K562 (cell line): ENCODE results near the gene PPP1CA. TPM values are rescaled to one million over a fixed set of nuclear protein-coding genes. Genes with fewer than 3 reads are reported as not detected.

Source experiments
- CCNT2 ChIP-seq: IDR thresholded peaks from 2 replicates; pipeline ENCODE4 v1.6.1; 2011; ENCODE audit warnings: borderline replicate concordance, low read depth, mild to moderate bottlenecking, moderate library complexity, mixed read lengths, low read length; ENCODE audit not compliant: insufficient read length; ENCODE audit errors: extremely low read depth
- MCM3 ChIP-seq: fragments of 450-650 bp; IDR thresholded peaks from 2 replicates; pipeline ENCODE4 v1.6.1; 2016
- NCOA4 ChIP-seq: fragments of 450-650 bp; IDR thresholded peaks from 2 replicates; pipeline ENCODE4 v1.6.1; 2018; ENCODE audit warnings: mild to moderate bottlenecking; ENCODE audit not compliant: partially characterized antibody
- NFATC3 ChIP-seq: fragments of 450-650 bp; IDR thresholded peaks from 2 replicates; pipeline ENCODE4 v1.6.1; 2017; ENCODE audit warnings: mild to moderate bottlenecking
- POLR2G ChIP-seq: fragments of 200-400 bp; formaldehyde crosslinking; IDR thresholded peaks from 2 replicates; pipeline ENCODE4 v1.6.1; 2017; ENCODE audit warnings: low read depth, mild to moderate bottlenecking, antibody characterized with exemption, low read length, moderate library complexity
- RBM39 ChIP-seq: fragments of 200-400 bp; formaldehyde crosslinking; optimal IDR thresholded peaks from 2 replicates; pipeline ENCODE3; 2018; ENCODE audit warnings: low read depth, low read length
- VEZF1 ChIP-seq: fragments of 200-800 bp; sonication (Bioruptor generic); IDR thresholded peaks from 2 replicates; pipeline ENCODE4 v1.6.1; 2017; ENCODE audit warnings: missing genetic modification characterization, missing compliant biosample characterization
- ZBTB1 ChIP-seq: sonication (generic); formaldehyde crosslinking; IDR thresholded peaks from 2 replicates; pipeline ENCODE4 v1.8.1; 2023; ENCODE audit warnings: missing genetic modification reagents, low read depth, mild to moderate bottlenecking, borderline replicate concordance
- ZNF668 ChIP-seq: fragments of 250-450 bp; sonication (Bioruptor Pico); IDR thresholded peaks from 2 replicates; pipeline ENCODE4 v1.8.0; 2022; ENCODE audit warnings: mild to moderate bottlenecking, inconsistent platforms
- polyA plus RNA-seq, 8 experiments: library from polyadenylated mRNA; depleted of rRNA in 4 of 8; stranded (reverse) in 5 of 8; unstranded in 3 of 8; fragments of >200 nt; fragmentation: Nextera tagmentation in 2 of 8; fragmentation: Illumina TruSeq in 1 of 8; extraction: Ambion mirVana in 2 of 8; extraction: Trizol in 1 of 8; gene quantifications; 2 replicates each; pipeline versions ENCODE4 v1.2.1 to v1.2.3, GENCODE V29; 2011 to 2014; ENCODE audit warnings: inconsistent platforms in 1 of 8, missing spikeins in 1 of 8
- total RNA-seq, 7 experiments: library from RNA; depleted of rRNA in 6 of 7; stranded (reverse); fragments of >200 nt in 6 of 7; fragmentation: Illumina TruSeq in 2 of 7; extraction: Trizol in 2 of 7; gene quantifications; 2 replicates each; pipeline versions ENCODE4 v1.2.1 to v1.2.3, GENCODE V29; 2011 to 2021; ENCODE audit warnings: low replicate concordance in 1 of 7
- TF ChIP-seq, protein P1 (sequence below), 2 experiments: fragments of 450-650 bp in 1 of 2; sonication (generic) in 1 of 2; formaldehyde crosslinking in 1 of 2; IDR thresholded peaks; 2 replicates each; pipeline versions ENCODE4 v1.7.1 to v1.9.0; 2016 to 2022; ENCODE audit warnings: inconsistent platforms in 1 of 2, mild to moderate bottlenecking in 1 of 2, missing genetic modification reagents in 1 of 2
- TF ChIP-seq, protein P2 (sequence below): fragments of 450-650 bp; formaldehyde crosslinking; IDR thresholded peaks from 2 replicates; pipeline ENCODE4 v1.4.0; 2022; ENCODE audit warnings: missing genetic modification characterization
- TF ChIP-seq, protein P3 (sequence below): fragments of 450-650 bp; IDR thresholded peaks from 2 replicates; pipeline ENCODE4 v1.6.1; 2017; ENCODE audit warnings: mild to moderate bottlenecking, moderate library complexity

Gene PPP1CA
- total and polyA plus RNA-seq, 9 of the 15 experiments (the other 6 are each of a cell fraction or from before 2014, with no cell fraction given): 18.2 to 242 (median 188) TPM

GRCh38 chr11:67373648-67374570 lies 27.7 kb downstream of the PPP1CA start (continued):
- TF ChIP-seq, protein P1, sequence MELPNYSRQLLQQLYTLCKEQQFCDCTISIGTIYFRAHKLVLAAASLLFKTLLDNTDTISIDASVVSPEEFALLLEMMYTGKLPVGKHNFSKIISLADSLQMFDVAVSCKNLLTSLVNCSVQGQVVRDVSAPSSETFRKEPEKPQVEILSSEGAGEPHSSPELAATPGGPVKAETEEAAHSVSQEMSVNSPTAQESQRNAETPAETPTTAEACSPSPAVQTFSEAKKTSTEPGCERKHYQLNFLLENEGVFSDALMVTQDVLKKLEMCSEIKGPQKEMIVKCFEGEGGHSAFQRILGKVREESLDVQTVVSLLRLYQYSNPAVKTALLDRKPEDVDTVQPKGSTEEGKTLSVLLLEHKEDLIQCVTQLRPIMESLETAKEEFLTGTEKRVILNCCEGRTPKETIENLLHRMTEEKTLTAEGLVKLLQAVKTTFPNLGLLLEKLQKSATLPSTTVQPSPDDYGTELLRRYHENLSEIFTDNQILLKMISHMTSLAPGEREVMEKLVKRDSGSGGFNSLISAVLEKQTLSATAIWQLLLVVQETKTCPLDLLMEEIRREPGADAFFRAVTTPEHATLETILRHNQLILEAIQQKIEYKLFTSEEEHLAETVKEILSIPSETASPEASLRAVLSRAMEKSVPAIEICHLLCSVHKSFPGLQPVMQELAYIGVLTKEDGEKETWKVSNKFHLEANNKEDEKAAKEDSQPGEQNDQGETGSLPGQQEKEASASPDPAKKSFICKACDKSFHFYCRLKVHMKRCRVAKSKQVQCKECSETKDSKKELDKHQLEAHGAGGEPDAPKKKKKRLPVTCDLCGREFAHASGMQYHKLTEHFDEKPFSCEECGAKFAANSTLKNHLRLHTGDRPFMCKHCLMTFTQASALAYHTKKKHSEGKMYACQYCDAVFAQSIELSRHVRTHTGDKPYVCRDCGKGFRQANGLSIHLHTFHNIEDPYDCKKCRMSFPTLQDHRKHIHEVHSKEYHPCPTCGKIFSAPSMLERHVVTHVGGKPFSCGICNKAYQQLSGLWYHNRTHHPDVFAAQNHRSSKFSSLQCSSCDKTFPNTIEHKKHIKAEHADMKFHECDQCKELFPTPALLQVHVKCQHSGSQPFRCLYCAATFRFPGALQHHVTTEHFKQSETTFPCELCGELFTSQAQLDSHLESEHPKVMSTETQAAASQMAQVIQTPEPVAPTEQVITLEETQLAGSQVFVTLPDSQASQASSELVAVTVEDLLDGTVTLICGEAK (IDR thresholded peaks at IDR 0.05): peak; percentile 45
- TF ChIP-seq, protein P1 (CRISPR knock-in tag; IDR thresholded peaks at IDR 0.05): no peak
- TF ChIP-seq ZBTB1: no peak
- no peak for TF ChIP-seq NFATC3
- TF ChIP-seq MCM3: no peak
- 0 out of 2 replicates have a peak, but pooled peaks have one; percentile 21 for TF ChIP-seq ZNF668 (CRISPR knock-in tag)
- TF ChIP-seq RBM39: no peak
- peak; percentile 96 for TF ChIP-seq VEZF1
- no peak for TF ChIP-seq NCOA4
- TF ChIP-seq, protein P2, sequence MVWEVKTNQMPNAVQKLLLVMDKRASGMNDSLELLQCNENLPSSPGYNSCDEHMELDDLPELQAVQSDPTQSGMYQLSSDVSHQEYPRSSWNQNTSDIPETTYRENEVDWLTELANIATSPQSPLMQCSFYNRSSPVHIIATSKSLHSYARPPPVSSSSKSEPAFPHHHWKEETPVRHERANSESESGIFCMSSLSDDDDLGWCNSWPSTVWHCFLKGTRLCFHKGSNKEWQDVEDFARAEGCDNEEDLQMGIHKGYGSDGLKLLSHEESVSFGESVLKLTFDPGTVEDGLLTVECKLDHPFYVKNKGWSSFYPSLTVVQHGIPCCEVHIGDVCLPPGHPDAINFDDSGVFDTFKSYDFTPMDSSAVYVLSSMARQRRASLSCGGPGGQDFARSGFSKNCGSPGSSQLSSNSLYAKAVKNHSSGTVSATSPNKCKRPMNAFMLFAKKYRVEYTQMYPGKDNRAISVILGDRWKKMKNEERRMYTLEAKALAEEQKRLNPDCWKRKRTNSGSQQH: no peak; the same call in 1 of the 2 replicates
- TF ChIP-seq POLR2G: peak; percentile 44; the same call in 1 of the 2 replicates
- TF ChIP-seq CCNT2: no peak
- TF ChIP-seq, protein P3, sequence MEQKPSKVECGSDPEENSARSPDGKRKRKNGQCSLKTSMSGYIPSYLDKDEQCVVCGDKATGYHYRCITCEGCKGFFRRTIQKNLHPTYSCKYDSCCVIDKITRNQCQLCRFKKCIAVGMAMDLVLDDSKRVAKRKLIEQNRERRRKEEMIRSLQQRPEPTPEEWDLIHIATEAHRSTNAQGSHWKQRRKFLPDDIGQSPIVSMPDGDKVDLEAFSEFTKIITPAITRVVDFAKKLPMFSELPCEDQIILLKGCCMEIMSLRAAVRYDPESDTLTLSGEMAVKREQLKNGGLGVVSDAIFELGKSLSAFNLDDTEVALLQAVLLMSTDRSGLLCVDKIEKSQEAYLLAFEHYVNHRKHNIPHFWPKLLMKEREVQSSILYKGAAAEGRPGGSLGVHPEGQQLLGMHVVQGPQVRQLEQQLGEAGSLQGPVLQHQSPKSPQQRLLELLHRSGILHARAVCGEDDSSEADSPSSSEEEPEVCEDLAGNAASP: no peak
